Activated CD4-positive, alpha-beta T cell treated with anti-CD3 and anti-CD28 coated beads, Interleukin-2, Interleukin-6, amounts not matched to agents 100 ng/mL and 50 ng/mL, durations not matched to agents 16 hours and 8 hours (primary cell): ENCODE measurements around the gene SETSIP.
"Not testable (repeated sequence)": the region's sequence is repeated elsewhere in the genome, so short reads cannot be mapped to it uniquely, and the experiment has no call there.

ENCODE experiments used
- DNase-seq: peaks from one replicate; pipeline ENCODE4 v3.0.0-alpha.2; 2020

Gene SETSIP

GRCh38 chr1:92045766-92046495 is 29.3 kb downstream of the SETSIP start:
- no peak for DNase-seq

- DNase-seq, result no peak
These were observed 31.6 kb downstream of the SETSIP start for GRCh38 chr1:92043621-92044020.

GRCh38 chr1:92040971-92041370 is 34.2 kb downstream of the SETSIP start:
- DNase-seq, result no peak

- DNase-seq, result no peak
These were observed 36.4 kb downstream of the SETSIP start for GRCh38 chr1:92038695-92039346.

- DNase-seq, result no peak
These were observed 37.8 kb downstream of the SETSIP start for GRCh38 chr1:92037400-92037799.

GRCh38 chr1:92031281-92032110 is 43.7 kb downstream of the SETSIP start:
- DNase-seq, result no peak

- peak; percentile 25 for DNase-seq
These were observed 44.5 kb downstream of the SETSIP start for GRCh38 chr1:92030656-92031107.

GRCh38 chr1:92029241-92029922 is 45.8 kb downstream of the SETSIP start:
- no peak for DNase-seq

GRCh38 chr1:92026806-92027205 is 48.4 kb downstream of the SETSIP start:
- DNase-seq, result no peak

- not testable (repeated sequence) for DNase-seq
These were observed 49.2 kb downstream of the SETSIP start for GRCh38 chr1:92026042-92026441.
